NCI-H128 (cell line): ENCODE results near the gene ANKRD13C.

Source experiments
- DNase-seq: peaks from one replicate; lab custom pipeline; 2025; ENCODE audit not compliant: unreplicated experiment; lab: John Stamatoyannopoulos, UW

Gene ANKRD13C

DNA sequence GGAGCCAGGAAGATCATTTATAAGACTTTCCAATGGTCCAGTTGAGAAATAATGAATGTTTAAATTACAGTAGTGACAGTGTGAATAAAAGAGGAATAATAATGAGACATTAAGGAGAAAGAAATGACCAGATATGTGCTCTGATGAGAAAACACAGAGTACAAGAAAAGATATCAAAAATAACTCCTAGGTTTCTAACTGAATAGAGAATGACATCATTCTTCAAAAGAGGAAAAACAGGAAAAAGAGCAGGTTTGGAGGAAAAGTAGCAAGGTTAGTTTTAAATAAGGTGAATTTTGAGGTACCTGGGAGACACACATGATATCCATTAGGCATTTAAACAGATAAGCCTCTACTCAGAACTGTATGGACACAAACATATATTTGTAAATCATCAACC is 55.0 kb downstream of the ANKRD13C start:
- DNase-seq: no peak

DNA sequence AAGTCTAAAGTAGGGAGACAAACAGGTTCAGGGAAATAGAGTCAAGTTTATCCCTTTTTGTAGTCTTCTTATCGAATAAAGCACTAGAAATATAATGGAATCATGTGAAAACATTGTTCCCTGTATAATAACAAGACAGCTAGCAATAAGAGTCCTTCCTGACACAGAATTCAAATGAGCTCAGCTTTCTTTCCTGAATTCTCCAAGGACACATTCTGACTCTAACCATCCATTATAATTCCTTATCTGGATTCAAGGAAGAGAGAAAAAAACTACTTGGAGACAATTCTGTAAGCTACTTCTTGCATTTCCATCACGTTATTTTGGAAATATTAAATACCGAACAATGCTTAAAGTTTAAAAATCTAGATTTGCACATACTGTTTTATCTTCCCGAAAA is 58.8 kb downstream of the ANKRD13C start:
- no peak for DNase-seq

GRCh38 chr1:70293186-70293843 is 61.2 kb downstream of the ANKRD13C start:
- no peak for DNase-seq

DNA sequence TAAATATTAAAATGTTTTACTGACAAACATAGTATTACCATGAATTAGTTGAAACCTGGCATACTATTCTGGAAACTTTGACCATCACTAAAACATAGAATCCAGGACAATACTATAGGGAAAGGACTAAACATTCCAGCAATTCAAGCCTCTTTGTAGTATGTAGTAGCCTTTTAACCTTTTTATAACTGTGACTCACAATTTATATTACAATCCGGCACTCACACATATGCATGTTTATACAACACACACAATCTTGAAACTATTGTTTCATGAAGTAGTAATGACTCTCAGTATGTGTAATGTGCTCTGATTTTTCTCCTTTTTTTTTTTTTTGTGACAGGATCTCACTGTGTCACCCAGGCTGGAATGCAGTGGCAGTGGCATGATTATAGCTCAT is 64.3 kb downstream of the ANKRD13C start:
- no peak for DNase-seq

DNA sequence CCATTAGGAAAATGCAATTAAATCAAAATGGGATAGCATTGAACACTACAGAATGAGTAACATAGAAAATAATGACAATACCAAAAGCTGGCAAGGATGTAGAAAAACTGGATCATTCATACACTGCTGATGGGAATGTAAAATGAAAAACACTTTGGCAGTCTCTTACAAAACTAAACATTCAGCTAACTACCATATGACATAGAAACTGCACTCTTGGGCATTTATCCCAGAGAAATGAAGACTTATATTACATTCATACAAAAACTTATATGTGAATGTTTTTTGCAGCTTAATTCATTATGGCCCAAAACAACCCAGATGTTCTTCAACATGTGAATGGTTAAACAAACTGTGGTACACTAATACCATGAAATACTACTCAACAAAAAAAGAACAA is 66.4 kb downstream of the ANKRD13C start:
- no peak for DNase-seq

- DNase-seq: no peak
Observed at GRCh38 chr1:70286453-70286852, 68.1 kb downstream of the ANKRD13C start.

DNA sequence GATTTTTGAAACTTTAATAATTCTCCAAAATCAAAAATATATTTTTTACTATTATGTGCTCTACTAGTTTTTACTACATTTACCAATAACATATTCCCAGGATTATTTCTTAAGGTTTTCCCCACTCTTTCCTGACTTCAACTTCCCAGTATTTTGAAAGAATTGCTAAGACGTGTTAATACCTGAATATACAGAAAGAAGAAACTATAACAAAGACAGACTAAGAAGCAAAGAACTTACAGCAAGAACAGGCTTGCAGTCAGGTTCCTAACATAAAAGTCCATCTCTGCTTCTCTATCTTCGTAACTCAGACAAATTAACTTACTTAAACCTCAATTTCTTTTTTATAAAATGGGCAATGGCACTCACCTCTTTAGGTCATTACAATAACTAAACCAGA is 70.2 kb downstream of the ANKRD13C start:
- no peak for DNase-seq

DNA sequence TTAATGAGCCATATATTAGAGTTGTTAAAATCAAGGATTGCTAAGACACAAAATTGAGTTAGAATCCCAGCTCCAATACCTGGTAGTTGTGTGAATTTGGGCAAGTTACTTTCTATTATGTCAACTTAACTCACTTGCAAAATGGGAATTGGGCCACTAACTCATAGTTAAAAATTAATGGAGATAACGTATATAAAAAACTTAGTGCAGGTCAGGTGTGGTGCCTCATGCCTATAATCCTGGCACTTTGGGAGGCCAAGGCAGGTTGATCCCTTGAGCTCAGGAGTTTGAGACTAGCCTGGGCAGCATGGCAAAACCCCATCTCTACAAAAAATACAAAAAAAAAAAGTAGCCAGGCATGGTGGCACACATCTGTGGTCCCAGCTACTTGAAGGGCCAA is 75.8 kb downstream of the ANKRD13C start:
- no peak for DNase-seq

GRCh38 chr1:70277875-70278274 is 76.6 kb downstream of the ANKRD13C start:
- no peak for DNase-seq

DNA sequence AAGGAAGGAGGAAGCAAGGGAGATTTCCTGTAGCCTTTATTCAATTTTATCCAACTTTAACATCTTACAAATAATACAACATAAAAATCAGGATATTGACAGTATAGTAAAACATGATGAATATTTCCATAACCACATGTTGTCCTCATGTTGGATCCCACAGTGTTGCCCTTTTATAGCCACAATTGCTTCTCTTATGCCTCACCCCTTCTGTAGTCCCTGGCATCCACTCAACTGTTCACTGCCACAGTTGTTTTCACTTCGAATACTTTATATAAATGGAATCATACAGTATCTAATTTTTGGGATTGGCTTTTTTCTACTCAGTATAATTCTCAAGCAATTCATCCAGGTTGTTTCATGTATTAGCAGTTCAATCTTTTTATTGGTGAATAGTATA is 88.6 kb downstream of the ANKRD13C start:
- DNase-seq: no peak

GRCh38 chr1:70264839-70265238 is 89.7 kb downstream of the ANKRD13C start:
- DNase-seq: no peak

DNA sequence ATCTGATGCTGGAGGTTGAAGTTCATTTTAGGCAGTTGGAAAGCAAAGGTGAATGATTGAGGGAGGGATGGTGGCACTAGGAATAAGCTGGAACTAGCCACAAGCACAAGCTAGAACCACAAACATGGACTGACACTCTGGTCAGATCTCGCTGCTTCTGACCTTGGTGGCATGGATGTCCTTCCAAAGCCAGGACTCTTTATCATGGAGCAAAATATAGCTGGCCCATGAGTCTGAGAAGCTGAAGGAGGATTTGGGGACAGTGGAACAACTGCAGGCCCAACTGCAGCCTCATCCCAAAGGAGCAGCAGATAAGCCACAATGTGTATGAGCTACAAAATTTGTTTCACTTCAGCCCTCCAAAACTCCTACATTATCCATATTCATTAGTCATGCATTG is 97.9 kb downstream of the ANKRD13C start:
- no peak for DNase-seq

DNA sequence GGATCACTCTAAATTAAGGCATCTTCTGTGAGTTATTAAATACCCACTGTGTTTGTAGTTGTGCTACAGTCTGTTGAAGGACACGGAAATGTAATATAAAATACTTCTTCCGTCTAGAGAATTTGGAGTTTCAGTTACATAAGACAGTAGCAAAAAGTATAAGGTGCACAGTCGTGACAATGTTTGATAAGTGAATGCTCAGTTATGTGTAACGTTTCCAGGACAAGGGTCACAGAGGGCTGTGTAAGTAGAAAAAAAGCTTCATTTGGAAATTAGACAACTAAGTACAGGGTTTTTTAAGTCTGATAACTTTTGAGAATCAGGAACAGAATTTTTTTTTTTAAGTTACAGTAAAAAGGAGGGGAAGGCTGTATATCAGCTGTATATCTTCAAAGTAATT is 105.8 kb downstream of the ANKRD13C start:
- no peak for DNase-seq

DNA sequence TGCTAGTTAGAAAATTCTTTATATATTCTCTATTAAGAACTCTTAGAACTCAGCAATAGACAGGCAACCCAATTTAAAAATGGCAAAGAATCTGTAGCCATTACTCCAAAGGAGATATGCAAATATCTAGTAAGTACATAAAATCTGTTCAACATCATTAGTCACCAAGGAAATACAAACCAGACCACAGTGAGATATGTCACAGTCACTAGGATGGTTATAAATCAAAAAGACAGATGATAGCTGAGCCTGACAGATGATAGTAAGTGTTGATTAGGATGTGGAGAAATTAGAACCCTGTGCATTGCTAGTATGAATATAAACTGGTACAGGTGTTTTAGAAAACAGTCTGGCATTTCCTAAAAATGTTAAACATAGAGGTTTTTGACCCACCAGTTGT is 106.8 kb downstream of the ANKRD13C start:
- no peak for DNase-seq

DNA sequence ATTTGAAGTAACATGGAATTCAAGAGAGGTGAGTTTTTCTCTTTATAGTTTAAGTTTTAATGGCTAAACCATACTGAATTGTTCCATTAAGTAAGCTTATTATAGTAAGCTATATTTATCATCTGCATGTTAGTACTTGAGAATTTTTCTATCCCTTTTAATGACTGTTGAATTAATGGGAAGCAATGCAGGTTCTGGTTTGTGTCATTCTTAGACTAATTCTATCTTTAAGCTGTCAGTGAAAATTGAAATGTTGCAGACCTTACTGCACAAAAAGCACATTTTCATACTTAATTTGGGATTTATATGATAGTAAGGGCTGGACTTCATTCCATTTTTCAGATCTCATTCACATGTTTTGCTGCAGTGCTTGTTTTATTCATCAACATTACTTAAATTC is 107.4 kb downstream of the ANKRD13C start:
- no peak for DNase-seq

DNA sequence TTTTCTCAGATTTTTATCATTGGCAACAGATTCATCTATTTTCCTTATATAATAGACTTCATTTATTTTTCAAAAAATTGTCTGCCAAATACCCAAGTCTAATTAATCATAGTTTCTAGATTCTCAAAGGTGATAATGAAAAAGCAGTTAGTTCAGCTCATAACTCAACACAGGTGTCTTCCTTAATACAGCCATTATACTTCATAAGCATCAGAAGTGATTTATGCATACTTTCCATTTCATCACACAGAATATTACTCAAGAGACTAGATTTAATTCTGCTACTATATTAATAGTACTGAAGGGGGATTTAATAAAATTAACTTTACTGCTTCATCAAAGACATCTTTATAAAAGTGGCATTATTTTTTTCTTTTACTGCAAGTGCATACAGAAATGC is 114.6 kb downstream of the ANKRD13C start:
- no peak for DNase-seq

- no peak for DNase-seq
Observed at GRCh38 chr1:70234733-70235132, 119.8 kb downstream of the ANKRD13C start.

DNA sequence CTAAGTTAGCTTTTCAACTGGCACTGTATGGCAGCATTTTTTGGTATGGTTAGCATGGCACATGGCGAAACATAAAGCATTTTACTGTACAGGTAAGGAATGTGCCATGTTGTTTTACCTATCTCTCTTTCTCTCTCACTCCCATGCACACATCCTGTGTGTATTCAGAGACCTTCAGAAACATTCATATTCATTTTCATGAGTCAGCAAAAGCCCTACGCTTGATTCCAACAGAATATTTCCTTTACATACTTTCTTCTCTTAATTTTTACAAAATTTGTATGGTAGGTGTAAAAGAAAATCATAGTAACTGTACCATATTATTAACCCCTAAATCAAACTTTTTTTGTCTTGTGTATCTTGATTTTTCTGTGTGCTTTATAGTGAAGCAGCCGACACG is 123.0 kb downstream of the ANKRD13C start:
- no peak for DNase-seq

DNA sequence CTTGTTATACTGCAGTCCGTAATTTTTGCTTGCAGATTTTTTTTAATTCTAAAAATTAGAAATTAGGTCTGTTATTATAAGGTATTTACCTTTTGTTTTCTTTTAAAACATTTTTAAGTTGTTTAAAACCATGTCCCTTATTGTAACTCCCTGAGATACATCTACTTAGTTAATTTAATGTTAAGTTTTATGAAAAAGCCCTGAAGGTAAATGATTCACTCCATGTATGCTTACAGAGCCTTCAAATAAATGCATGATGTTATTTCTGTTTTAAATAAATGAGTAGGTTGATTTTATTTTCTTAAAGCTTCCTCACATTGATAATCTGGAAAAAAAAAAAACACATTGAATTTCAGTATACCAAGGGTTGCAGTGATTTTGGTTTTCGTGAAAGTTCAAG is 125.9 kb downstream of the ANKRD13C start:
- no peak for DNase-seq

DNA sequence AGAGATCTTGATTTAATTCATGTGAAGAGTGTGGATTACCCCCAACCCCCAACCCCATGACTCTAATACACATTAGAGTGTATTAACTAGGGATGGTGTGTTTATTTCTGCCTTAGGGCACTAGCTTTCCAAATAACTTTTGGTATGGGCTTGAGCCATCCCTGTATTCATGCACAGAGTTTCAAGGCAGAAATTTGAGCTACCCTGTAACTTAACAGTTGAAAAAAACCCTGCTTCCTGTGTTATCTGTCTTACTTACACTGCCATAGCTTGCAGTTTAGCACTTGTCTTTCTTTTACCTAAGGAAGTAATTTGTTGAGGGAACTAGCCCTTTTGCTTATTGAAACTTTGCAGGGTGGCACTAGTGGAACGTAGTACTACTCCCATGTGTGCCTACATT is 127.1 kb downstream of the ANKRD13C start:
- no peak for DNase-seq

GRCh38 chr1:70224954-70225353 is 129.6 kb downstream of the ANKRD13C start:
- DNase-seq: no peak

- DNase-seq: no peak
Observed at GRCh38 chr1:70222716-70223235, 131.7 kb downstream of the ANKRD13C start.
